Activated CD8-positive, alpha-beta T cell treated with anti-CD3 and anti-CD28 coated beads, Interleukin-2, amount 10 ng/mL, durations not matched to agents 7 days and 5 days (primary cell): Measurements from ENCODE around the gene METTL21C. TPM values are rescaled to one million over a fixed set of nuclear protein-coding genes. Genes with fewer than 3 reads are reported as not detected.

Experiments used
- ATAC-seq: fragments of 150-1000 bp; cut with Tn5 transposase; one replicate; pipeline ENCODE4 v1.10.0; 2021; ENCODE audit warnings: moderate library complexity
- CTCF ChIA-PET: fragments of 350-600 bp; sonication (Branson Sonifier 250); formaldehyde crosslinking; loops from one replicate; lab custom pipeline; 2021; ENCODE audit warnings: antibody characterized with exemption; lab: Charles Lee
- POLR2A ChIA-PET: fragments of 350-600 bp; sonication (Branson Sonifier 250); formaldehyde crosslinking; loops from one replicate; lab custom pipeline; 2021; ENCODE audit warnings: antibody characterized with exemption; lab: Charles Lee
- DNase-seq: peaks from one replicate; pipeline ENCODE4 v3.0.0-alpha.2; 2020
- H3K27ac Mint-ChIP-seq: one replicate; pipeline ENCODE4 v1.8.0; 2021; ENCODE audit warnings: mild to moderate bottlenecking, mixed read lengths
- H3K27me3 Mint-ChIP-seq: one replicate; pipeline ENCODE4 v1.8.0; 2021; ENCODE audit warnings: low read depth, mixed read lengths
- H3K36me3 Mint-ChIP-seq: one replicate; pipeline ENCODE4 v1.8.0; 2021; ENCODE audit warnings: low read depth, mixed read lengths
- H3K4me1 Mint-ChIP-seq: one replicate; pipeline ENCODE4 v1.8.0; 2021; ENCODE audit warnings: low read depth, mixed read lengths
- H3K4me3 Mint-ChIP-seq: one replicate; pipeline ENCODE4 v1.8.0; 2021; ENCODE audit warnings: mild to moderate bottlenecking, mixed read lengths
- H3K9me3 Mint-ChIP-seq: one replicate; pipeline ENCODE4 v1.8.0; 2022; ENCODE audit warnings: mixed read lengths; ENCODE audit not compliant: insufficient read depth
- total RNA-seq, 2 experiments: library from RNA; stranded (reverse); gene quantifications; one replicate each; pipeline ENCODE4 v1.2.3, GENCODE V29; 2021

The METTL21C gene
- total RNA-seq, 2 experiments from 2014 or later = not detected

- H3K27ac Mint-ChIP-seq = peak overlapping the region; percentile 54
- no peak overlapping the region for H3K4me3 Mint-ChIP-seq
- H3K9me3 Mint-ChIP-seq = no peaks in the 10 kb centered on the region
- H3K27me3 Mint-ChIP-seq = no peaks in the 10 kb centered on the region
- DNase-seq (no peak), ATAC-seq (peak; percentile 53)
- ChIA-PET CTCF (interaction anchor here (1.0 to 1.5 kb wide), 4 partner anchors 13 to 165 kb away, joined by 3 to 5 read pairs (median 4); partner anchors contain the start of gene ERCC5), POLR2A (interaction anchor here (0.6 kb wide), 1 partner anchor 156 kb away, joined by 3 read pairs; no protein-coding TSS in a partner anchor)
- peaks cover 36% of the 10 kb centered on the region for H3K36me3 Mint-ChIP-seq
- peaks cover 22% of the 10 kb centered on the region for H3K4me1 Mint-ChIP-seq
Measured at GRCh38 chr13:102680842-102681740, 13.8 kb downstream of the METTL21C start.

DNA sequence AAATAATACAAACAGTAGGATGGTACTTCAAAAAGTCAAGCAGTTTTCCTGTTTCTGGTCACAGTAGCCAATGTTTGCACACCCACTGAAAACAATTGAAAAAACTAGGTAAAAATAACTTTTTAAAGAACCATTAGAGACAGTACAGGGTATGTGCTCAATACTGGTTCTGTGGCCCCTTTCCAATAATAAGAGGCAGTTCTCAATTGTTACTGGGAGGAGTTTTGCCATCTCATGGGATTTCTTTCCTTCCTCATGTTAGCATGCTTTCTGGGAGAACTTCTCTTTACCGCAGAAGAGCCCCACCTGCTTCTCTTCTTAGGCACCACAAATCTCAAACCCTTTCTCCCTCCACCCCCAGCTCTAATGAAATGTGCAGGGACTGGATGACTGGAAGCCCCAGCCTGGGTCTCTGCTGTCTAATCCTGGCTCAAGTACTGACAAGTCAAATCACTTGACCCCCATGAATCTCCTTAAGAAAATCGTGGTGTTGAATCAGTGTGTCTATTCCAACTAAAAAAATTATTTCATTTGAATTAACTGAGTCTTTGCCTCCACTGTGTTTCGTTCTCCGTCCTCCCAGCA, 14.6 kb downstream of the METTL21C start:
- peak overlapping the region; percentile 54 for H3K27ac Mint-ChIP-seq
- no peak for DNase-seq
- ChIA-PET POLR2A (interaction anchor here (0.6 kb wide), 1 partner anchor 157 kb away, joined by 3 read pairs; no protein-coding TSS in a partner anchor), CTCF (interaction anchor here (1.0 to 1.4 kb wide), 2 partner anchors 121 to 166 kb away, joined by 3 read pairs; no protein-coding TSS in a partner anchor)
- no peak for ATAC-seq
- H3K36me3 Mint-ChIP-seq = peaks cover 41% of the 10 kb centered on the region
- H3K27me3 Mint-ChIP-seq = no peaks in the 10 kb centered on the region
- H3K4me3 Mint-ChIP-seq = no peak overlapping the region
- H3K9me3 Mint-ChIP-seq = no peaks in the 10 kb centered on the region
- H3K4me1 Mint-ChIP-seq = peaks cover 16% of the 10 kb centered on the region

DNA sequence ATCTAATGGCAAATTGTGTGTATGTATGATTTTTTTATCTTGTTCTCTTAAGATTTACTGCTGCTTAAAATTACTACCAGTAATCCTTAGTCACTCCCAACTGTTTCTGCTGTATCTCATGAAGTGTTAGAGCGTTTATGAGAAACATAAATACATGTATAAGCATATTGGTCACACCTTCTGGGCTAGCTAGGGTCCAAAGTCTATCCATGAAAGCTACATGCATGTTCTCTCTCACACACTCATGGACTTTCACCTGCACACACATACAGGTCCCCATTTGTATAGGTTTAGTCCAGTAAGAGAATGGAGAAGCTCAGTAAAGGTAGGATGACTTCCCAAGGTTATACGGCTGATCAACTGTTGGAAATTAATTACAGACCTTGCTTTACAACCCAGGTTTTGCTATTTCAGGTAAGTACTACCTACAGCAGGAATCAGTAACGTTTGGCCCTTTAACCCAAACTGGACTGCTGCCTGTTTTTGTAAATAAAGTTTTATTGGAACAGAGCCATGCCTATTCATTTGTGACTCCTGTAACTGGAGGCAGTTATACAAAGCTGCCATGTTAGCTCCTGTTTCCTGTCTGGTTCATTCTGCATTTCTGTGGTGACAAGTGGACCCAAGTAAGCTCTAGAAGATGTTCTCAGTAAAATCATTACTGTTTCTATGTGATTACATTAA, 15.3 kb downstream of the METTL21C start:
- ATAC-seq = no peak
- ChIA-PET POLR2A (no interaction called here), CTCF (interaction anchor here (1.0 to 1.4 kb wide), 2 partner anchors 121 to 167 kb away, joined by 3 read pairs; no protein-coding TSS in a partner anchor)
- Mint-ChIP-seq H3K9me3 (no peaks in the 10 kb centered on the region), H3K36me3 (peaks cover 45% of the 10 kb centered on the region), H3K27ac (no peak overlapping the region), H3K4me3 (no peak overlapping the region), H3K4me1 (peaks cover 16% of the 10 kb centered on the region), H3K27me3 (no peaks in the 10 kb centered on the region)
- DNase-seq = no peak

DNA sequence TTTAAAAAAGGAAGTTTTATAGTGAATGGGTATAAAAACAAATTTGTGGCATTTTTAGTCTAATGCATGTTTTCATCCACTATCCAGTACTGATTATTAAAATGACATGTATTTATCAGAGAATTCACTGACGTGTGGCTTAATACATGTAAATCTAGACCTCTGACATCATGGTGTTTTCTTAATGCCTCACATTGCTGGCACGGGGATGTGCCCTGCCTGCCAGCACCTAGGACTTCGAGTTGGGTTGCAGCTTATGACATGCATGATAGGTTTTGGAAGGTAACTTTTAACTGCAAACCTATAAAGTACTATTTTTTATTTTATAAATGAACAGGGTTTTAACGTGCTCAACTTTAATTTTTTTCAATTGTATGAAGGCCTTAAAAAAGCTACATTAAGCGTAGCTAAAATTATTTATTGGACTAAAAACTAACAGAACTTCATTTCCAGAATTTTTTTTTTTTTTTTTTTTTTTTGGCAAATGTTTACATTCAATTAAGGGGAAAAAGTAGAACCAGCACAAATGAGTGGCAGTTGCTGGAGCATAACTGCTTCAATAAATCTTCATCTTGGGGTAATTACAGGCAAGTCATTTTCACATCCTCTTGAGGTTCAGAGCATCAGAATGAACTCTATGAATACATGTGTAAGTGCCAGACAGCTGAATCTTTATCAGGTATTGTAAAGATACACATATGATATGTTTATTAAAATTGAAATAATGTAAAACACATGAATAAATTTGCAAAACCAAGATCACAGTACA, 16.3 kb downstream of the METTL21C start:
- peaks cover 16% of the 10 kb centered on the region for H3K4me1 Mint-ChIP-seq
- H3K27ac Mint-ChIP-seq = no peak overlapping the region
- H3K4me3 Mint-ChIP-seq = no peak overlapping the region
- H3K36me3 Mint-ChIP-seq = peaks cover 50% of the 10 kb centered on the region
- DNase-seq = no peak
- no peaks in the 10 kb centered on the region for H3K9me3 Mint-ChIP-seq
- ChIA-PET POLR2A (no interaction called here), CTCF (interaction anchor here (0.6 kb wide), 1 partner anchor 243 kb away, joined by 3 read pairs; no protein-coding TSS in a partner anchor)
- H3K27me3 Mint-ChIP-seq = no peaks in the 10 kb centered on the region
- ATAC-seq = no peak

DNA sequence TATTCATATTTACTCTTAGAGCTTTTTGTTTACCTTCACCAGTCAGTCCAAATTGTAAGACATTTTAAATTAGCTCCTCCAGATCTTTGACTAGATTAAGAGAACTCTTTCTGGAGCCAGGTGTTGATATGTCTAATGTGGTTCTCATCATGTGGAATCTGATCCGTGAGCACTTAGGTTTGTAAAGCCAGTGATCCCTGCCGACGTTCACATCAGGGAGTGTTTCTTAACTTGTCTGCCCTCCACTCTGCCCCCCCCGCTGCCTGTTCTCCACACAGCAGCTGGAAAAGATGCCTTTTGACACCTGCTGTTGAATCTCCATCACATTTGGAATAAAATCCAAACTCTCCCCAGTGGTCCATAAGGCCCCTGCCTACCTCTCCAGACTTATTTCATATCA, 17.7 kb downstream of the METTL21C start:
- DNase-seq (no peak), ATAC-seq (no peak)
- CTCF ChIA-PET = interaction anchor here (0.5 kb wide), 1 partner anchor 81 kb away, joined by 3 read pairs; no protein-coding TSS in a partner anchor
- Mint-ChIP-seq H3K4me1 (peaks cover 16% of the 10 kb centered on the region), H3K9me3 (no peaks in the 10 kb centered on the region), H3K4me3 (no peak overlapping the region), H3K27me3 (no peaks in the 10 kb centered on the region), H3K36me3 (peaks cover 56% of the 10 kb centered on the region), H3K27ac (no peak overlapping the region)
- POLR2A ChIA-PET = no interaction called here

DNA sequence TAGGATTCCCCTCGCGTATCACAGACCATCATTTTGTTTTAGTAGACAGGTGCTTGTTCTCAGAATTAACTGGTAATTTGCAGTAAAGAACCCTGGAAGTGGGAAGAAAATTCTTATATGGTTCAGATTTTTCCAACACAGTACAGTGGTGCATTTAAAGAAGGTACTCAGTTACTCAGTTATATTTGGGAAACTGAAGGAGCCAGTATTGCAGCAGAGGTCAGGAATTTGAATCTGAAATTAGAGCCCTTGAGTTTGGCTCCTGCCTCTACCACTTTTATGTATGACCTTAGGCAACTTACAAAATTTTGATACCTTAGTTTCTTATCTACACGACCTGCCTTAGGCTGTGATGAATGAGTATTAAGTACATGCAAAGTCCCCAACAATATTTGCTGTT, 19.7 kb downstream of the METTL21C start:
- Mint-ChIP-seq H3K4me1 (peaks cover 3% of the 10 kb centered on the region), H3K27ac (no peak overlapping the region), H3K27me3 (no peaks in the 10 kb centered on the region), H3K36me3 (peaks cover 58% of the 10 kb centered on the region), H3K4me3 (no peak overlapping the region), H3K9me3 (no peaks in the 10 kb centered on the region)
- DNase-seq (no peak), ATAC-seq (no peak)
- ChIA-PET CTCF (interaction anchor here (1.2 kb wide), 2 partner anchors 14 to 83 kb away, joined by 4 to 5 read pairs; no protein-coding TSS in a partner anchor), POLR2A (interaction anchor here (0.7 to 1.2 kb wide), 2 partner anchors 77 to 79 kb away, joined by 3 to 9 read pairs; no protein-coding TSS in a partner anchor)

DNA sequence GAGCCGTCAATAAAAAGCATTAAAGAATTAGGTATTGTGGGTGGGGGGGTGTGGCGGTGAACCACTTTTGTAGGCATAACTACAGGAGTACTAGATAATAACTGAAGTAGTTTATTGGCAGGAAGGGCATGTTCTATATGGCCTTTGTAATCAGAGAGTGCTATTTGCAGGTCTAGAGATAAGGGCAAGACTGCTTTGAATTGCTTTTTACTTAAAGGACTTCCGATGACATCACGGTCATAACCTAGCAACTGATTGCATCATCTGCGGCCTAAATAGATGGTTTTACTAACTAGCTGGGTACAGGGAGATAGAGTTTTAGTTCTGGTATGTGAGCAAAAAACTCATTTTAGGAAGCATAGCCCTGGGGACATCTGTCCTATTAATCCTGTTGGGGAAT, 24.7 kb downstream of the METTL21C start:
- no peak for DNase-seq
- Mint-ChIP-seq H3K4me3 (no peak overlapping the region), H3K27me3 (no peaks in the 10 kb centered on the region), H3K9me3 (no peaks in the 10 kb centered on the region), H3K27ac (no peak overlapping the region), H3K4me1 (no peaks in the 10 kb centered on the region), H3K36me3 (peaks cover 72% of the 10 kb centered on the region)
- no peak for ATAC-seq
- ChIA-PET CTCF (interaction anchor here (1.3 kb wide), 1 partner anchor 12 kb away, joined by 4 read pairs; no protein-coding TSS in a partner anchor), POLR2A (interaction anchor here (1.2 kb wide), 1 partner anchor 14 kb away, joined by 3 read pairs; no protein-coding TSS in a partner anchor)

- no peak overlapping the region for H3K27ac Mint-ChIP-seq
Measured at GRCh38 chr13:102667911-102668310, 26.9 kb downstream of the METTL21C start.

DNA sequence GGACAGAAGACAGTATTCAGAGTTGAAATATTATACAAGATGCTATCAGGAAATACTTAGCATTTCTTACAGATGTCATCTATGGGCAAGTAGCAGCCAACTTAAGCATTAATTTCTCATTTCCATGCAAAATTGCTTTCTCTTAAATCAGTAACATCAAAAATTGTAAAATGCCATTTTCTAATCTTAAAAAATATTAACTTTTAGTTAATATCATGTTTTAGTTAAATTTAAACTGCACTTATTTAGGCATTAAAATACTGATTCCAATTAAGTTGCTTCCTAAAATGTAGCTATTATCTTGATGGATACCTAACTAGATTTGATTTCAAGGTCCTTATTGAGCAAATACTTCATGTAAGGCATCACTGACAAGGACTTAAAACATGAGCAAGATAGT, 27.8 kb downstream of the METTL21C start:
- H3K4me3 Mint-ChIP-seq = no peak overlapping the region
- no peaks in the 10 kb centered on the region for H3K27me3 Mint-ChIP-seq
- DNase-seq (no peak), ATAC-seq (no peak)
- H3K9me3 Mint-ChIP-seq = no peaks in the 10 kb centered on the region
- ChIA-PET CTCF (interaction anchor here (1.0 kb wide), 1 partner anchor 203 kb away, joined by 3 read pairs; no protein-coding TSS in a partner anchor), POLR2A (no interaction called here)
- H3K4me1 Mint-ChIP-seq = no peaks in the 10 kb centered on the region
- H3K36me3 Mint-ChIP-seq = peaks cover 79% of the 10 kb centered on the region
- no peak overlapping the region for H3K27ac Mint-ChIP-seq

More at GRCh38 chr13:102667911-102668310, 26.9 kb downstream of the METTL21C start:
- Mint-ChIP-seq H3K36me3 (peaks cover 78% of the 10 kb centered on the region), H3K27me3 (no peaks in the 10 kb centered on the region), H3K9me3 (no peaks in the 10 kb centered on the region), H3K4me1 (no peaks in the 10 kb centered on the region), H3K4me3 (no peak overlapping the region)
- ChIA-PET POLR2A (no interaction called here), CTCF (interaction anchor here (0.7 kb wide), 2 partner anchors 10 to 19 kb away, joined by 3 read pairs; no protein-coding TSS in a partner anchor)
- no peak for DNase-seq
- ATAC-seq = no peak

- Mint-ChIP-seq H3K36me3 (peaks cover 53% of the 10 kb centered on the region), H3K27me3 (no peaks in the 10 kb centered on the region), H3K27ac (no peak overlapping the region), H3K4me1 (no peaks in the 10 kb centered on the region), H3K9me3 (no peaks in the 10 kb centered on the region), H3K4me3 (no peak overlapping the region)
- no peak for DNase-seq
- ATAC-seq = no peak
- POLR2A ChIA-PET = interaction anchor here (0.7 kb wide), 1 partner anchor 179 kb away, joined by 3 read pairs; no protein-coding TSS in a partner anchor
- CTCF ChIA-PET = interaction anchor here (1.0 to 2.0 kb wide), 4 partner anchors 10 to 142 kb away, joined by 3 to 8 read pairs (median 4); no protein-coding TSS in a partner anchor
Measured at GRCh38 chr13:102659168-102659713, 35.6 kb downstream of the METTL21C start.
